Activated T-helper 1 cell treated with anti-CD3 and anti-CD28 coated beads, Interleukin-2, amount 50 U/mL, for 16 hours (primary cell): ENCODE measurements around the gene YIPF5.

Source experiments
- DNase-seq, 2 donors: peaks; one replicate each; pipeline ENCODE4 v3.0.0-alpha.2; 2020; ENCODE audit warnings: low read depth in 1 of 2, low spot score in 1 of 2

Gene YIPF5

GRCh38 chr5:144128844-144129243, 41.6 kb downstream of the YIPF5 start:
- DNase-seq: no peak

- no peak for DNase-seq
These were observed 43.8 kb downstream of the YIPF5 start for GRCh38 chr5:144126707-144127106.

GRCh38 chr5:144125163-144125726, 45.2 kb downstream of the YIPF5 start:
- no peak for DNase-seq

GRCh38 chr5:144122641-144123040, 47.8 kb downstream of the YIPF5 start:
- no peak for DNase-seq

- DNase-seq: no peak
These were observed 48.4 kb downstream of the YIPF5 start for GRCh38 chr5:144122081-144122480.

- DNase-seq: no peak
These were observed 48.9 kb downstream of the YIPF5 start for GRCh38 chr5:144121577-144121976.

GRCh38 chr5:144120661-144121180, 49.7 kb downstream of the YIPF5 start:
- DNase-seq: no peak

GRCh38 chr5:144117412-144117811, 53.0 kb downstream of the YIPF5 start:
- no peak for DNase-seq

- no peak for DNase-seq
These were observed 55.9 kb downstream of the YIPF5 start for GRCh38 chr5:144114571-144114970.
